Osteocyte (in vitro differentiated cells): ENCODE results near the gene SRCAP. TPM values are rescaled to one million over a fixed set of nuclear protein-coding genes. Genes with fewer than 3 reads are reported as not detected.

ENCODE experiments used
- DNase-seq: peaks from one replicate; pipeline ENCODE4 v3.0.0; 2021; ENCODE audit warnings: mixed read lengths; ENCODE audit not compliant: unreplicated experiment; ENCODE audit errors: extremely low spot score
- H3K27ac Mint-ChIP-seq: one replicate; pipeline ENCODE4 v1.8.0; 2021; ENCODE audit warnings: mild to moderate bottlenecking, mixed read lengths; ENCODE audit not compliant: unreplicated experiment
- H3K27me3 Mint-ChIP-seq: one replicate; pipeline ENCODE4 v1.8.0; 2021; ENCODE audit warnings: mixed read lengths; ENCODE audit not compliant: unreplicated experiment
- H3K36me3 Mint-ChIP-seq: one replicate; pipeline ENCODE4 v1.8.0; 2021; ENCODE audit warnings: mixed read lengths; ENCODE audit not compliant: unreplicated experiment
- H3K4me1 Mint-ChIP-seq: one replicate; pipeline ENCODE4 v1.8.0; 2021; ENCODE audit warnings: mixed read lengths; ENCODE audit not compliant: unreplicated experiment
- H3K4me3 Mint-ChIP-seq: one replicate; pipeline ENCODE4 v1.8.0; 2021; ENCODE audit warnings: mild to moderate bottlenecking, moderate library complexity, mixed read lengths; ENCODE audit not compliant: unreplicated experiment
- H3K9me3 Mint-ChIP-seq: one replicate; pipeline ENCODE4 v1.8.0; 2021; ENCODE audit warnings: mixed read lengths; ENCODE audit not compliant: unreplicated experiment
- CTCF ChIP-seq: fragments of 200-600 bp; sonication (generic); IDR thresholded peaks from 2 replicates; pipeline ENCODE4 v1.5.0; 2021; ENCODE audit warnings: antibody characterized with exemption, mild to moderate bottlenecking, moderate library complexity
- total RNA-seq: library from RNA; stranded (reverse); gene quantifications from 2 replicates; pipeline ENCODE4 v1.2.1, GENCODE V29; 2021

Gene SRCAP
- total RNA-seq, 1 donor from 2014 or later, result 69.2 TPM

- no peak for DNase-seq
- Mint-ChIP-seq H3K4me1 (no peaks in the 10 kb centered on the region), H3K36me3 (no peaks in the 10 kb centered on the region), H3K27ac (no peak overlapping the region), H3K9me3 (no peaks in the 10 kb centered on the region), H3K4me3 (no peak overlapping the region), H3K27me3 (no peaks in the 10 kb centered on the region)
- no peak for TF ChIP-seq CTCF
Measured at GRCh38 chr16:30678586-30678970, 20.4 kb upstream of the SRCAP start.

GRCh38 chr16:30680326-30680725, 18.6 kb upstream of the SRCAP start:
- H3K27ac Mint-ChIP-seq, result no peak overlapping the region
- no peaks in the 10 kb centered on the region for H3K9me3 Mint-ChIP-seq
- no peak for DNase-seq
- no peaks in the 10 kb centered on the region for H3K4me1 Mint-ChIP-seq
- no peak for TF ChIP-seq CTCF
- H3K4me3 Mint-ChIP-seq, result no peak overlapping the region
- no peaks in the 10 kb centered on the region for H3K27me3 Mint-ChIP-seq
- no peaks in the 10 kb centered on the region for H3K36me3 Mint-ChIP-seq

GRCh38 chr16:30688701-30689100, 10.3 kb upstream of the SRCAP start:
- TF ChIP-seq CTCF, result no peak
- Mint-ChIP-seq H3K27me3 (no peaks in the 10 kb centered on the region), H3K27ac (no peak overlapping the region), H3K4me3 (no peak overlapping the region), H3K4me1 (peaks cover 2% of the 10 kb centered on the region), H3K9me3 (no peaks in the 10 kb centered on the region), H3K36me3 (no peaks in the 10 kb centered on the region)
- no peak for DNase-seq

- DNase-seq, result no peak
- no peaks in the 10 kb centered on the region for H3K9me3 Mint-ChIP-seq
- TF ChIP-seq CTCF, result no peak
- no peak overlapping the region for H3K4me3 Mint-ChIP-seq
- no peaks in the 10 kb centered on the region for H3K27me3 Mint-ChIP-seq
- H3K4me1 Mint-ChIP-seq, result peaks cover 5% of the 10 kb centered on the region
- no peak overlapping the region for H3K27ac Mint-ChIP-seq
- H3K36me3 Mint-ChIP-seq, result no peaks in the 10 kb centered on the region
Measured at GRCh38 chr16:30691907-30692306, 7.1 kb upstream of the SRCAP start.

- Mint-ChIP-seq H3K36me3 (no peaks in the 10 kb centered on the region), H3K4me3 (no peak overlapping the region), H3K27me3 (no peaks in the 10 kb centered on the region), H3K4me1 (peaks cover 10% of the 10 kb centered on the region), H3K9me3 (no peaks in the 10 kb centered on the region), H3K27ac (no peak overlapping the region)
- DNase-seq, result no peak
- TF ChIP-seq CTCF, result no peak
Measured at GRCh38 chr16:30692396-30693064, 6.4 kb upstream of the SRCAP start.
